ENCODE results near the gene COLEC11.

DNA sequence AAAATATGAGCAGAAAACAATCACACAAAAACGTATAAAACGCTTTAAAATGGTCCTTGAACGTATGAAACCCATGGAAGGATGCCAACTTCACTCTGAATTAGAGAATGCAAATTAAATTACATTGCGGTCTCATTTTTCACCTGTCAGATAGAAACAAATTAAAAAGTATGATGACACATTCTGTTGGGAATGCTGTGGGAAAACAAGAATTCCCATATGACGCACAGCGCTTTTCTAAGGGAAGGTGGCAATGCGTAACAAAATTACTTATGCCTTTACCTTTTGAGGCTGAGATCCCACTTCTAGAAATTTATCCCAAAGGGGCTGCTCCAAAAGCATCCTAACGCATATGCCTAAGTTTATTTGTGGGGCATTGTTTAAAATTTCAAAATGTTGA lies 23.6 kb upstream of the COLEC11 start:
- TF ChIP-seq, protein P1, sequence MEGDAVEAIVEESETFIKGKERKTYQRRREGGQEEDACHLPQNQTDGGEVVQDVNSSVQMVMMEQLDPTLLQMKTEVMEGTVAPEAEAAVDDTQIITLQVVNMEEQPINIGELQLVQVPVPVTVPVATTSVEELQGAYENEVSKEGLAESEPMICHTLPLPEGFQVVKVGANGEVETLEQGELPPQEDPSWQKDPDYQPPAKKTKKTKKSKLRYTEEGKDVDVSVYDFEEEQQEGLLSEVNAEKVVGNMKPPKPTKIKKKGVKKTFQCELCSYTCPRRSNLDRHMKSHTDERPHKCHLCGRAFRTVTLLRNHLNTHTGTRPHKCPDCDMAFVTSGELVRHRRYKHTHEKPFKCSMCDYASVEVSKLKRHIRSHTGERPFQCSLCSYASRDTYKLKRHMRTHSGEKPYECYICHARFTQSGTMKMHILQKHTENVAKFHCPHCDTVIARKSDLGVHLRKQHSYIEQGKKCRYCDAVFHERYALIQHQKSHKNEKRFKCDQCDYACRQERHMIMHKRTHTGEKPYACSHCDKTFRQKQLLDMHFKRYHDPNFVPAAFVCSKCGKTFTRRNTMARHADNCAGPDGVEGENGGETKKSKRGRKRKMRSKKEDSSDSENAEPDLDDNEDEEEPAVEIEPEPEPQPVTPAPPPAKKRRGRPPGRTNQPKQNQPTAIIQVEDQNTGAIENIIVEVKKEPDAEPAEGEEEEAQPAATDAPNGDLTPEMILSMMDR (conservative IDR thresholded peaks at IDR 0.05; ENCODE audit: low read depth, low read length), result no peak
- TF ChIP-seq EZH2 (IDR thresholded peaks at IDR 0.05; ENCODE audit: borderline replicate concordance, low read depth, low read length, poor library complexity, severe bottlenecking), result no peak

All from A673 (cell line).